HCT116 (cell line): ENCODE data around the gene RET. TPM values are rescaled to one million over a fixed set of nuclear protein-coding genes. Genes with fewer than 3 reads are reported as not detected.

Experiments used
- ATAC-seq: fragments of 200-7000 bp; cut with Tn5 transposase; 2 replicates; pipeline ENCODE4 v1.9.1; 2020; ENCODE audit warnings: mild to moderate bottlenecking, moderate library complexity
- BruUV-seq: library from RNA; stranded (reverse); fragments of 400-500 nt; replicated peaks from 2 replicates; lab custom pipeline; 2021; lab: Mats Ljungman, UMichigan
- CTCF ChIA-PET: fragments of 300-600 bp; sonication (Branson Sonifier 250); formaldehyde crosslinking; loops from one replicate; lab custom pipeline; 2021; ENCODE audit warnings: antibody characterized with exemption; lab: Charles Lee
- POLR2A ChIA-PET: fragments of 300-600, 350-600 bp; sonication (Branson Sonifier 250); formaldehyde crosslinking; loops from one replicate; lab custom pipeline; 2021; ENCODE audit warnings: antibody characterized with exemption; lab: Charles Lee
- RAD21 ChIA-PET, 2 experiments: fragments of 300-600 bp; sonication (Branson Sonifier 250); formaldehyde crosslinking; loops; one replicate each; lab custom pipeline; 2023; ENCODE audit warnings: low total read pairs in 2 of 2; ENCODE audit not compliant: uncharacterized antibody in 2 of 2, unreplicated experiment in 2 of 2, low non-redundant PET in 1 of 2; lab: Charles Lee
- DNase-seq: peaks from one replicate; pipeline ENCODE4 v3.0.0-alpha.2; 2010; ENCODE audit warnings: low read depth, low spot score
- H2AFZ ChIP-seq: fragments of 200-600 bp; shearing (Covaris generic), sonication (generic); 2 replicates; pipeline ENCODE4 v1.6.1; 2017; ENCODE audit warnings: low read depth, mixed run types, mixed read lengths, antibody characterized with exemption, low read length; ENCODE audit not compliant: poor library complexity, severe bottlenecking
- H3K27ac ChIP-seq: 2 replicates; pipeline ENCODE4 v1.5.1; 2012; ENCODE audit warnings: low read depth, low read length
- H3K27me3 ChIP-seq: fragments of 200-600 bp; sonication (generic); 2 replicates; pipeline ENCODE4 v1.6.1; 2016; ENCODE audit warnings: mixed run types, low read length, mixed read lengths; ENCODE audit not compliant: insufficient read depth
- H3K36me3 ChIP-seq, 2 experiments: fragments of 200-500 bp in 1 of 2; fragments of 200-600 bp in 1 of 2; sonication (Bioruptor generic) in 1 of 2; sonication (generic) in 1 of 2; 2 replicates each; pipeline versions ENCODE4 v1.5.1 to v1.6.1; 2014 to 2016; ENCODE audit warnings: low read length in 2 of 2, inconsistent platforms in 1 of 2, mixed read lengths in 1 of 2, mixed run types in 1 of 2; ENCODE audit not compliant: insufficient read depth in 2 of 2, control insufficient read depth in 1 of 2
- H3K4me1 ChIP-seq, 2 experiments: fragments of 200-600 bp in 1 of 2; sonication (generic) in 1 of 2; 2 replicates each; pipeline versions ENCODE4 v1.5.1 to v1.6.1; 2012 to 2017; ENCODE audit warnings: low read length in 2 of 2, inconsistent platforms in 1 of 2, mild to moderate bottlenecking in 1 of 2, mixed read lengths in 1 of 2, mixed run types in 1 of 2, moderate library complexity in 1 of 2; ENCODE audit not compliant: insufficient read depth in 2 of 2, control insufficient read depth in 1 of 2
- H3K4me2 ChIP-seq: fragments of 200-600 bp; sonication (generic); 2 replicates; pipeline ENCODE4 v1.6.1; 2017; ENCODE audit warnings: mixed run types, low read length, mixed read lengths
- H3K4me3 ChIP-seq, 2 experiments: fragments of 200-600 bp in 1 of 2; sonication (generic) in 1 of 2; replicated peaks in 1 of 2; 2 replicates each; pipeline ENCODE4 v1.5.1; 2011 to 2016; ENCODE audit warnings: low read length in 2 of 2, control low read depth in 1 of 2, low read depth in 1 of 2, mild to moderate bottlenecking in 1 of 2, mixed read lengths in 1 of 2, mixed run types in 1 of 2
- H3K79me2 ChIP-seq: fragments of 200-600 bp; sonication (generic); 2 replicates; pipeline ENCODE4 v1.6.1; 2017; ENCODE audit warnings: mild to moderate bottlenecking, mixed run types, low read length, moderate library complexity, mixed read lengths; ENCODE audit not compliant: insufficient read depth
- H3K9ac ChIP-seq: fragments of 200-600 bp; sonication (generic); 2 replicates; pipeline ENCODE4 v1.6.1; 2016; ENCODE audit warnings: low read length, mixed read lengths
- H3K9me2 ChIP-seq: fragments of 200-600 bp; sonication (generic), shearing (Covaris generic); 2 replicates; pipeline ENCODE4 v1.6.1; 2017; ENCODE audit warnings: mixed run types, mild to moderate bottlenecking, moderate library complexity; ENCODE audit not compliant: insufficient read depth
- H3K9me3 ChIP-seq, 2 experiments: fragments of 200-500 bp in 1 of 2; fragments of 200-600 bp in 1 of 2; sonication (Bioruptor generic) in 1 of 2; sonication (generic) in 1 of 2; 2 replicates each; pipeline ENCODE4 v1.6.1; 2014 to 2017; ENCODE audit warnings: low read length in 2 of 2, mixed read lengths in 2 of 2, inconsistent platforms in 1 of 2, low read depth in 1 of 2, mild to moderate bottlenecking in 1 of 2, mixed run types in 1 of 2, moderate library complexity in 1 of 2; ENCODE audit not compliant: control insufficient read depth in 1 of 2, insufficient read depth in 1 of 2
- H4K20me1 ChIP-seq: fragments of 200-600 bp; sonication (generic), shearing (Covaris generic); 2 replicates; pipeline ENCODE4 v1.6.1; 2017; ENCODE audit warnings: mixed run types, mild to moderate bottlenecking, moderate library complexity; ENCODE audit not compliant: insufficient read depth
- JUND ChIP-seq: IDR thresholded peaks from 2 replicates; pipeline ENCODE4 v1.6.1; 2012
- SIN3A ChIP-seq: IDR thresholded peaks from 2 replicates; pipeline ENCODE4 v1.6.1; 2012; ENCODE audit warnings: low read depth
- ZNF274 ChIP-seq: fragments of 200-500 bp; sonication (Bioruptor generic); IDR thresholded peaks from 2 replicates; pipeline ENCODE4 v1.6.1; 2014; ENCODE audit warnings: mild to moderate bottlenecking, low read depth, low read length, inconsistent platforms
- intact Hi-C: fragments of 100-400 bp; cut with micrococcal nuclease; formaldehyde crosslinking; loops from 2 replicates; pipeline ENCODE4 v1.10.0; 2022
- total RNA-seq: library from RNA; stranded (reverse); gene quantifications from one replicate; pipeline ENCODE4 v1.2.1, GENCODE V29; 2021; ENCODE audit not compliant: unreplicated experiment
- TF ChIP-seq, protein P1 (sequence below): IDR thresholded peaks from 2 replicates; pipeline ENCODE4 v1.6.1; 2012; ENCODE audit warnings: low read depth
- TF ChIP-seq, protein P2 (sequence below): IDR thresholded peaks from 2 replicates; pipeline ENCODE4 v1.6.1; 2012

The RET gene
- total RNA-seq, 1 experiment from 2014 or later = 5.9 TPM

GRCh38 chr10:43074409-43074808 lies 2.5 kb upstream of the RET start (continued):
- TF ChIP-seq, protein P1, sequence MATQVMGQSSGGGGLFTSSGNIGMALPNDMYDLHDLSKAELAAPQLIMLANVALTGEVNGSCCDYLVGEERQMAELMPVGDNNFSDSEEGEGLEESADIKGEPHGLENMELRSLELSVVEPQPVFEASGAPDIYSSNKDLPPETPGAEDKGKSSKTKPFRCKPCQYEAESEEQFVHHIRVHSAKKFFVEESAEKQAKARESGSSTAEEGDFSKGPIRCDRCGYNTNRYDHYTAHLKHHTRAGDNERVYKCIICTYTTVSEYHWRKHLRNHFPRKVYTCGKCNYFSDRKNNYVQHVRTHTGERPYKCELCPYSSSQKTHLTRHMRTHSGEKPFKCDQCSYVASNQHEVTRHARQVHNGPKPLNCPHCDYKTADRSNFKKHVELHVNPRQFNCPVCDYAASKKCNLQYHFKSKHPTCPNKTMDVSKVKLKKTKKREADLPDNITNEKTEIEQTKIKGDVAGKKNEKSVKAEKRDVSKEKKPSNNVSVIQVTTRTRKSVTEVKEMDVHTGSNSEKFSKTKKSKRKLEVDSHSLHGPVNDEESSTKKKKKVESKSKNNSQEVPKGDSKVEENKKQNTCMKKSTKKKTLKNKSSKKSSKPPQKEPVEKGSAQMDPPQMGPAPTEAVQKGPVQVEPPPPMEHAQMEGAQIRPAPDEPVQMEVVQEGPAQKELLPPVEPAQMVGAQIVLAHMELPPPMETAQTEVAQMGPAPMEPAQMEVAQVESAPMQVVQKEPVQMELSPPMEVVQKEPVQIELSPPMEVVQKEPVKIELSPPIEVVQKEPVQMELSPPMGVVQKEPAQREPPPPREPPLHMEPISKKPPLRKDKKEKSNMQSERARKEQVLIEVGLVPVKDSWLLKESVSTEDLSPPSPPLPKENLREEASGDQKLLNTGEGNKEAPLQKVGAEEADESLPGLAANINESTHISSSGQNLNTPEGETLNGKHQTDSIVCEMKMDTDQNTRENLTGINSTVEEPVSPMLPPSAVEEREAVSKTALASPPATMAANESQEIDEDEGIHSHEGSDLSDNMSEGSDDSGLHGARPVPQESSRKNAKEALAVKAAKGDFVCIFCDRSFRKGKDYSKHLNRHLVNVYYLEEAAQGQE = no peak
- TF ChIP-seq JUND = no peak
- TF ChIP-seq ZNF274 = no peak

- Histone ChIP-seq H3K36me3 (no peaks in the 10 kb centered on the region), H3K4me3 (no peak overlapping the region), H3K79me2 (no peaks in the 10 kb centered on the region), H3K9me2 (no peaks in the 10 kb centered on the region), H3K4me2 (no peak overlapping the region), H3K9ac (no peak overlapping the region), H3K4me1 (peaks cover 12 to 19% of the 10 kb centered on the region in 2 experiments; a peak in 2 of 4 replicates), H3K27me3 (no peaks in the 10 kb centered on the region), H4K20me1 (no peaks in the 10 kb centered on the region), H3K9me3 (no peaks in the 10 kb centered on the region), H2AFZ (no peak overlapping the region), H3K27ac (no peak overlapping the region)
- ChIA-PET POLR2A (no interaction called here), RAD21 (interaction anchor here in 1 of 2 experiments (1.2 kb wide), 1 partner anchor 208 kb away, joined by 3 read pairs; no protein-coding TSS in a partner anchor), CTCF (interaction anchor here (0.7 to 1.4 kb wide), 3 partner anchors 10 to 210 kb away, joined by 3 to 8 read pairs (median 4); no protein-coding TSS in a partner anchor)
- no peak for ATAC-seq
- BruUV-seq = no TSS peak
- intact Hi-C loops = no loop called here
- no peak for DNase-seq
- TF ChIP-seq SIN3A = no peak
- no peak for TF ChIP-seq JUND
- TF ChIP-seq, protein P2, sequence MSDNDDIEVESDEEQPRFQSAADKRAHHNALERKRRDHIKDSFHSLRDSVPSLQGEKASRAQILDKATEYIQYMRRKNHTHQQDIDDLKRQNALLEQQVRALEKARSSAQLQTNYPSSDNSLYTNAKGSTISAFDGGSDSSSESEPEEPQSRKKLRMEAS = no peak
These were observed 1.9 kb upstream of the RET start for GRCh38 chr10:43074827-43075611.
